Mucosa of descending colon (tissue), 3 donors: ENCODE measurements around the gene SCYGR6. TPM values are rescaled to one million over a fixed set of nuclear protein-coding genes. Genes with fewer than 3 reads are reported as not detected.
A peak's percentile ranks its signal among the peaks of the same experiment; 100 is the strongest.

Experiments
- ATAC-seq: fragments of 200-7000 bp; cut with Tn5 transposase; one replicate; pipeline ENCODE4 v1.9.1; 2020; ENCODE audit warnings: mild to moderate bottlenecking, moderate library complexity
- DNase-seq, 3 donors: peaks; one replicate each; pipeline ENCODE4 v3.0.0-alpha.2; 2020
- H3K36me3 ChIP-seq: fragments of 200-600 bp; one replicate; pipeline ENCODE4 v1.8.0; 2021; ENCODE audit warnings: low read depth, mild to moderate bottlenecking
- H3K4me1 ChIP-seq: fragments of 200-600 bp; one replicate; pipeline ENCODE4 v1.8.0; 2021; ENCODE audit warnings: low read depth, mild to moderate bottlenecking
- H3K4me3 ChIP-seq: fragments of 200-600 bp; one replicate; pipeline ENCODE4 v1.8.0; 2021; ENCODE audit warnings: mild to moderate bottlenecking
- H3K9me3 ChIP-seq: fragments of 200-600 bp; one replicate; pipeline ENCODE4 v1.8.0; 2021; ENCODE audit warnings: mild to moderate bottlenecking
- intact Hi-C, 2 donors: fragments of 100-400 bp; cut with DNase I in 1 of 2; cut with micrococcal nuclease in 1 of 2; formaldehyde crosslinking; loops; one replicate each; pipeline versions ENCODE4 v1.11.0 to v1.11.1; 2022; cut with DNase I, micrococcal nuclease
- total RNA-seq, 3 donors: library from RNA; stranded (reverse); fragmentation: NEBNext Ultra II Directional in 2 of 3; extraction: Animal tissue kit (Norgen Biotek cat#: 25700) in 2 of 3; gene quantifications; one replicate each; pipeline versions ENCODE4 v1.2.1 to v1.2.4, GENCODE V29; 2021 to 2023
- TF ChIP-seq, protein P1 (sequence below): fragments of 200-600 bp; IDR thresholded peaks from one replicate; pipeline ENCODE4 v1.8.0; 2022; ENCODE audit warnings: antibody characterized with exemption, mild to moderate bottlenecking
- donor health status: DM: no; HTN: no; CAD: no; lungs with moderate emphysema.
- donor health status: DM: no; HTN: no; CAD: no.
- donor health status: DM: no; HTN: yes; CAD: no.

Gene SCYGR6
- total RNA-seq, 3 donors from 2014 or later, result not detected

DNA sequence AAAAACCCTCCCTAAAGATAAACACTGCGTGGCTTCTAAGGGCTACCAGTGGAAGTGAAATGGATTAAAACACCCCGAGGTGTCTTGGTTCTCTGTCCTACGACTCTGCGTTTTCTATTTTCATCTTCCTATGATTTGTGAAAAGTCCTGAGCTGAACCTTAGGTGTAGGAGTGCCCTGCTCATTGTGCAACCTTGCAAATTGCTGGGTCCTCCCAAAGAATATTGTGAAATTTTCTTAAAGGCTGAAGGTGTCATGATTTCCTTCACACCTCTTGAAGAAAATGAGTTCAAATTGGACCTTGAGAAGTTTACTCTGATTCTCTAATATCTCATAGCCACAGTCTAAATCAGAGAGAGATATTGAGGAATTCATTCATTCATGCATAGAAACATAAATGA is 4.9 kb downstream of the SCYGR6 start:
- TF ChIP-seq, protein P1, sequence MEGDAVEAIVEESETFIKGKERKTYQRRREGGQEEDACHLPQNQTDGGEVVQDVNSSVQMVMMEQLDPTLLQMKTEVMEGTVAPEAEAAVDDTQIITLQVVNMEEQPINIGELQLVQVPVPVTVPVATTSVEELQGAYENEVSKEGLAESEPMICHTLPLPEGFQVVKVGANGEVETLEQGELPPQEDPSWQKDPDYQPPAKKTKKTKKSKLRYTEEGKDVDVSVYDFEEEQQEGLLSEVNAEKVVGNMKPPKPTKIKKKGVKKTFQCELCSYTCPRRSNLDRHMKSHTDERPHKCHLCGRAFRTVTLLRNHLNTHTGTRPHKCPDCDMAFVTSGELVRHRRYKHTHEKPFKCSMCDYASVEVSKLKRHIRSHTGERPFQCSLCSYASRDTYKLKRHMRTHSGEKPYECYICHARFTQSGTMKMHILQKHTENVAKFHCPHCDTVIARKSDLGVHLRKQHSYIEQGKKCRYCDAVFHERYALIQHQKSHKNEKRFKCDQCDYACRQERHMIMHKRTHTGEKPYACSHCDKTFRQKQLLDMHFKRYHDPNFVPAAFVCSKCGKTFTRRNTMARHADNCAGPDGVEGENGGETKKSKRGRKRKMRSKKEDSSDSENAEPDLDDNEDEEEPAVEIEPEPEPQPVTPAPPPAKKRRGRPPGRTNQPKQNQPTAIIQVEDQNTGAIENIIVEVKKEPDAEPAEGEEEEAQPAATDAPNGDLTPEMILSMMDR, result no peak
- ATAC-seq (no peak), DNase-seq (no peak)
- no peaks in the 10 kb centered on the region for H3K36me3 ChIP-seq
- H3K4me1 ChIP-seq, result peaks cover 8% of the 10 kb centered on the region
- no peaks in the 10 kb centered on the region for H3K9me3 ChIP-seq
- no peak overlapping the region for H3K4me3 ChIP-seq
- intact Hi-C loops, result no loop called here

DNA sequence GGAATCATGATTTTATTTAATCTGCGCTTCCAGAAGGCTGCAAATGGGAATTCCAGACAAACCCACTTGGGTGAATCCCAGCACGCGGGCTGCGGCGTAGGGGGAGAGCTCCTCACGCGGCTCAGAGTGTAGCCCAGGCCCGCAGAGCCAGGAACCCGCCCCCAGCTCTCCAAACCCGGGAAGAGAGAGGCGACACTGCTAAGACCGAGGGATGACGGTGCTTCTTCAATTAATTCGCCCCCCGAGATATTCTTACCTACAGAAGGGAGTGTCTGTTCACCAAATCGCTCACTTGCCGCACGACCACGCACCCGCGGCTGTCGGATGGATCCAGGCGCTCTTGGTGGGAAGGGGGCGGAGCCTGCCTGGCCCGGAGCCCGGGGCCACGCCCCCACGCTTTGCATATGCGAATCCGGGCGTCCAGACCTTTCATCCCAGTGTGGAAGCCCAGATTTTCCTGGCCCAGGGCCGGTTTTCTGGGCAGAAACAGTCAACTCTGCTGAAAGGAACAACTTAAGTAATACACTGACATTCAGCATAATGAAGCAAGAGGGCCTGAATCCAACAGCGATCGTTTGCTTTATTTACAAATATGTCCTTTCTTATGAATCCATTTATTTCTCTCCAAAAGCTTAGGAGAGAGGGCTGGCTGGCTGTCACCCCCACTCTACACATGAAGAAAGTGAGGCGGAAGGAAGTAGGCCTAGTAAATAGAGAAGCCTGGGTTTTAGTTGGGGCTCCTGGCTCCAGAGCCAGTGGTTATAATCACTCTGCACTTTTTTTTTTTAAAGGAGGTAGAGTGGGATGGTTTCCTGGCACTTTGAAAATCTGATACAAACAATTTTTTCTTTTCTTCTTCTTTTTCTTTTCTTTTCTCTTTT is 6.6 kb downstream of the SCYGR6 start, which contains the start of gene SLC19A3:
SLC19A3 (minus strand) TSS at position 342 of the 881 bp plus-strand sequence. CDS start 15,710 bp downstream, outside the sequence.
- ATAC-seq (peak; percentile 98), DNase-seq (peak; percentile 93 to 97 (median 94))
- TF ChIP-seq, protein P1, result no peak
- Histone ChIP-seq H3K9me3 (no peaks in the 10 kb centered on the region), H3K4me3 (peak within 1 kb of the TSS; percentile 24), H3K36me3 (no peaks in the 10 kb centered on the region), H3K4me1 (peaks cover 8% of the 10 kb centered on the region)
- intact Hi-C loops, result no loop called here

DNA sequence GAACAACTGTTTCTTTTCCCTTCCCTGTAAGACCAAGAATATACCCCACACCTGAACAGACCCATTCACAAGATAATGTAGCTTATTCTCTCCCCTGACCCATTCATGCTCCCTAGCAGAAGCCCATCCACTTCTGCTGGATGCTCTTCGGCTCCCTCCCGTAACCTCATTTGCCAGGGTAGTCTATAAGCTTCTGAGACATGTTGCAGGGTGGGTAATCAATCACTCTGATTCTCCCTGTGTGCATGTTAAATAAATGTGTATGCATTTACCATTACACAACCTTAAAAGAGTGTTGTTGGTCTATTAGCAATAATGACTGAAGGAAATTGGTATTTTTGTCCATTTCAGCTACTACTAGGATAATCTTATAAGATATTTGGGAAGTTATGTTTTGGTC is 8.1 kb downstream of the SCYGR6 start:
- H3K4me1 ChIP-seq, result no peaks in the 10 kb centered on the region
- no peaks in the 10 kb centered on the region for H3K9me3 ChIP-seq
- no peak for DNase-seq
- TF ChIP-seq, protein P1, result no peak
- H3K4me3 ChIP-seq, result no peak overlapping the region
- ATAC-seq, result no peak
- intact Hi-C loops, result no loop called here
- H3K36me3 ChIP-seq, result no peaks in the 10 kb centered on the region

DNA sequence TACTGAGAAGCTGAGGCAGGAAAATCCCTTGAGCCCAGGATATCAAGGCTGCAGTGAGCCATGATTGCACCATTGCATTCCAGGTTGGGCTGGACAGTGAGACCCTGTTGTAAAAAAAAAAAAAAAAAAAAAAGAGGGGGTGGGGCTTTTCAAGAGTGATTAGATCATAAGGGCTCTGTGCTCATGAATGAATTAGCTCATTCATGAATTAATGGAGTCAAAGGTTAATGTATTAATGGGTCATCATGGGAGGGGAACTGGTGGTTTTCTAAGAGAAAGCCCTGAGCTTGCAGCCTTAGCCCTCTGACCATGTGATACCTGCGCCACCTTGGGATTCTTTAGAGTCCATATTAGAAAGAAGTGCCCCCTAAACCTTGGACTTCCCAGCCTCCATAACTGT is 11.3 kb downstream of the SCYGR6 start:
- DNase-seq (no peak), ATAC-seq (no peak)
- Histone ChIP-seq H3K4me1 (no peaks in the 10 kb centered on the region), H3K9me3 (no peaks in the 10 kb centered on the region), H3K36me3 (no peaks in the 10 kb centered on the region), H3K4me3 (no peak overlapping the region)
- TF ChIP-seq, protein P1, result no peak
- intact Hi-C loops, result no loop called here

DNA sequence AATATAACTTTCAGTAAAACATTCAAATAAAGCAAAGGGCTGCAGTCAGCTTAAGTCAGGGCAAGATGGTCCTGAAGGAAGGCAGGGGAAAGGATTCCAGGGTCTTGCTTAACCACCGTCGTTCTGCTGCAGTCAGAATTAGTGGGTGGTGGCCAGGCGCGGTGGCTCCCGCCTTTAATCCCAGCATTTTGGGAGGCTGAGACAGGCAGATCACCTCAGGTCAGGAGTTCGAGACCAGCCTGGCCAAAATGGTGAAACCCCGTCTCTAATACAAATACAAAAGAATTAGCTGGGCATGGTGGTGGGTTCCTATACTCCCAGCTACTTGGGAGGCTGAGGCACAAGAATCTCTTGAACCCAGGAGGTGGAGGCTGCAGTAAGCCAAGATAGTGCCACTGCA is 13.6 kb downstream of the SCYGR6 start:
- DNase-seq, result no peak
- TF ChIP-seq, protein P1, result no peak
- H3K4me1 ChIP-seq, result no peaks in the 10 kb centered on the region
- no peaks in the 10 kb centered on the region for H3K36me3 ChIP-seq
- no peak for ATAC-seq
- H3K4me3 ChIP-seq, result no peak overlapping the region
- intact Hi-C loops, result no loop called here
- H3K9me3 ChIP-seq, result no peaks in the 10 kb centered on the region
